ENCODE results near the gene ZNF407.

Gene ZNF407

DNA sequence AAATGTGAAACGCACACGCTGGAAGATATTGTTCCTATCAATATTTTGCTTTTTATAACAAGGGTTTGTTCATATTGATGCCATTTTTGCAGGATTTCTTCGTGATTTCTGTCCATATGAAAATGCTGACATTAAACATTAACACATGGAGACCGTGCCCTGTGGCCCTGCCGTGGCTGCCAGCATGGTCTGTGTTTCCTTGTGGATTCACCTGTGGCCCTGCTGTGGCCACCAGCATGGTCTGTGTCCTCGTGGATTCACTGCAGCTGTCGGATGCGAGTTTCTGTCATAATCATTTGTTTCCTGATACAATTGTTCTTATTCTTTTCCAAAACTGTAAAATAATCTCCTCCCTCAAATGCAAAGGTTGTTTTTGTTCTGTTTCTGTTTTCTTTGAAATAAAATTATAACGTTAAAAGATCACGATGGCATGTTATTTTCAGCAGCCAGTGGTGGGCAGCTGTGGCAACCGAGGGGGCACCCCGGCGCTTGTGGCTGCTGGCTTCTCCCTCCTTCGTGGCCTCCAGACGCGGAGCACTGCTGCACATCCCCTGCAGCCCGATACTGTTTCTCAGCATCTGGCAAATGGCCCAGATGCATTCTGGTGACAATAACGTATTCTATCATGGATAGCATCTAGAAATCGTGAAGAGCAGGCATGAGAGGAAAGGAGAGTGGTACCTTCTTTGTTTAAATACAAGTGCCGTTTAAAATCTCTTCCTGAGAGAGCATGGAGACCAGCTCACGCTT lies 467.8 kb downstream of the ZNF407 start:
- DNase-seq = no peak
- in situ Hi-C loops (cut with MboI; ENCODE audit: low pct_unique_long_range_greater_than_20kb, low sequenced_read_pairs) = no loop called here

GRCh38 chr18:75066021-75066880 lies 468.6 kb downstream of the ZNF407 start:
- no peak for DNase-seq
- in situ Hi-C loops (cut with MboI; ENCODE audit: low pct_unique_long_range_greater_than_20kb, low sequenced_read_pairs) = no loop called here

- peak; percentile 77 for DNase-seq
- in situ Hi-C loops (cut with MboI; ENCODE audit: low pct_unique_long_range_greater_than_20kb, low sequenced_read_pairs) = no loop called here
Measured at GRCh38 chr18:75066936-75067335, 469.3 kb downstream of the ZNF407 start.

DNA sequence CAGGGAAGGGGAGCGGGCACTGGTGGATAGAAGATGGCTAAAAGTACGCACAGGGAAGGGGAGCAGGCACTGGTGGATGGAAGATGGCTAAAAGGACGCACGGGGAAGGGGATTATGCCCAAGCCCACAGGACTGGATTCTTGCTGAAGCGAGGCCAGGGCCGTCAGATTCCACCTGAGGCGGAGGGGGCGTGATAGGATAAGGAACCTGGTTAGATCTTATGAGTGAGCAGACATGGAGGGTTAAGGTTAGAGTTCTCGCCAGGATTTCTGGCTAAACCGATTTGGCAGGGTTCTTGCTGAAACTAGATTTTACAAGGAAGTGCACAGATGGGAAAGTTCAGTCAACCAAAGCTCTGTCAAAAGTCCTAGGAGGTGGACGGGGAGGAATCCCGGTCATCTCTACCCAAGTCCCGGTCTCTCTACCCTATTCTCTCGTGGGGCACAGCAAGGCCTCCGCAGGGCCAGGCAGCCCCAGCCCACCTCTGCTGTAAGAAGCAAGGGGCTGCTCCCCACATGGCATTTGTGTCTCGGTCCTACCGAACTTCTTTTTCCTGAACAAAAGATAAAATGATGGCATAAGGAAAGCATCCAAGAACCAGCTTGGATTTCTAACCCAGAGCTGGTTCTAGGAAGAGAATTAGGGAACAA lies 470.5 kb downstream of the ZNF407 start:
- in situ Hi-C loops (cut with MboI; ENCODE audit: low pct_unique_long_range_greater_than_20kb, low sequenced_read_pairs) = no loop called here
- DNase-seq = no peak

DNA sequence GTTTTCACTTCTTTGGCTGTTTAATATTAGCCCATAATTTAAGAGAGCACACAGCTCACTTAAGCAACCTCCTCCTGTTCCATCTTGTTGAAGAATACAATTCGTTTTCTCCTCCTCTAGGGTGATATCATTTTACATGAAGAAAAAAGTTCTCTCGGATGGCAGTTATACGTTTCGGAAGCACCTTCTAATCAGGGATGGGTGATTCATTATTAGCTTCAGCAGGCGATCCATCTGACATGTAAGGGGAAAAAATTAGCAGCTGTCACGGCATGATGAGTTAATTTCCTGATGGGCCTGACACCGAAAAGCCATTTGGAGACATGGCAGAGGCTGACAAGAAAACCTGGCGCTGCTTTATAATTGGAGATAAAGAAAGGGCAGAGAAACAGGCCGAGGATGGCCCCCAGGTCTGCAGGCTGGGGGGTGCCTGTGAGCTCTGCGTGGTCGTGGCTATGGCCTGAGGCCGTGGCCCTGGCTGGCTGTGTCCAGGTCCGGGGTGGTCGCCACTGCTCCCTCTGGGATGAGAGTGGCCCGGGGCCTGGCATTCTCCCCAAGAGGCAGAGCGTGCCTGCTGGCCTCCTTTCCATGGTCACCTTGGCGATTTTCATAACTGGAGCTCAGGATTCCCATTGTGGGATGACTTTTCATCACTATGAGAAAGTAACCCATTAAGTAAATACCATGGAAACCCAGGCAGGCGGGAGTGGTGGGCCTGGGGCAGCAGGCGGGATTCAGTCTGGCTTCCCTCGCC lies 471.2 kb downstream of the ZNF407 start:
- no peak for DNase-seq
- in situ Hi-C loops (cut with MboI; ENCODE audit: low pct_unique_long_range_greater_than_20kb, low sequenced_read_pairs) = no loop called here

DNA sequence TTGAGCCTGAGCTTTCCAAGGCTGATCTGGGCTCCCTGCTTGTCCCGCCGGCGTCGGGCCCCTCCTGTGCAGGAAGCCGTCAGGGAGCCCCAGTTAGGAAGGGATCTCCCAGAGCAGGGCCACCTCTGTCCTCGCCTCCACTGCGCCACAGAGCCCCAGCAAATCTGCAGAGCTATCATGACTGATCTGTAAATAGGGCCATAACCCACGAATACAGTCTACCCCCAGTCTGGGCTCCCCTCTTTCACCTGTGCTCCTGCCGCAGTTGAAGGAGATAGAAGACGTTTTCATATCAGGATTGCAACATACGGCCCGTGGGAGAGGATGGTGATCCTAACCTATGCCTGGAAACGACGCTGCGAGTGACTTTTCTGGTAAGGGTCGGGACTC lies 472.6 kb downstream of the ZNF407 start:
- DNase-seq = no peak
- in situ Hi-C loops (cut with MboI; ENCODE audit: low pct_unique_long_range_greater_than_20kb, low sequenced_read_pairs) = no loop called here

GRCh38 chr18:75070625-75071483 lies 473.2 kb downstream of the ZNF407 start:
- peak; percentile 84 for DNase-seq

GRCh38 chr18:75071484-75071785 lies 473.8 kb downstream of the ZNF407 start:
- DNase-seq = no peak
- in situ Hi-C loops (cut with MboI; ENCODE audit: low pct_unique_long_range_greater_than_20kb, low sequenced_read_pairs) = no loop called here

More at GRCh38 chr18:75070625-75071483, 473.2 kb downstream of the ZNF407 start:
- in situ Hi-C loops (cut with MboI; ENCODE audit: low pct_unique_long_range_greater_than_20kb, low sequenced_read_pairs) = no loop called here

DNA sequence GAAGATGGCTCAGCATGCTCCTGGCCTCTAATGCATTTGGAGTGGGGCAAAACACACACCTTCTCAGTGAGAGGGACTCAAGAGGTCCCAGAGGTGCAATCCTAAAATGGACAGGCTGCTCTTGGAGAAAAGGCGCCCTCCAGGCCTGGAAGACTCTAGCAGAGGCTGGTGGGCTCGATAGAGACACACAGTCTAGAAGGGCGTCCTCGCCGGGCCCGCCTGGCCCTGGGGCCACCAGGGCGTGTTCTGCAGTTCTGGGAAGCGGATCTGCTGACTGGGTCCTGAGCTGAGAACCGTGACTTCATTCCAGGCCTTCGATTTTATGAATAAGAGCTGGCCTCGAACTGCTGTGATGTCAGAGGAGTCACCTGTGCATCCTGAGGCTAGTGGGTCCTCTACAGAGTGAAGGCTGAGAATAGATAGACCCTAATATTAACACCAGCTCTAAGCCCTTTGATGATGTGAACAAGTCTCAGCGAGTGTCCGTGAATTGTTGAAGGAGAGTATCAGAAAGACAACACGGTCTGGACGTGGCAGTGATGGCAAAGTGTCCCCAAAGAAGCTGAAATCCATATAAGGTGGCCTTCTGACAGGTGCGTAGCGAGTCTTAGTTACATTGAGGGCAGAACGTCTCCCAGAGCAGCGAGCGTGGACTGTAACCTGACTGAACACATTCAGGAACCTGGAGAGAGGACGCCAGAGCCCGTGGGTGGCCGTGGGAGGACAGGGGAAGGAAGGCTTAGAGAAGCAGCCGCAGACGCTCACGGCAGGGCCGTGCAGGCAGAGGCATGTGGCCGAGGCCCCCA lies 474.4 kb downstream of the ZNF407 start:
- DNase-seq = no peak
- in situ Hi-C loops (cut with MboI; ENCODE audit: low pct_unique_long_range_greater_than_20kb, low sequenced_read_pairs) = no loop called here

- in situ Hi-C loops (cut with MboI; ENCODE audit: low pct_unique_long_range_greater_than_20kb, low sequenced_read_pairs) = no loop called here
- no peak for DNase-seq
Measured at GRCh38 chr18:75072672-75073371, 475.2 kb downstream of the ZNF407 start.

DNA sequence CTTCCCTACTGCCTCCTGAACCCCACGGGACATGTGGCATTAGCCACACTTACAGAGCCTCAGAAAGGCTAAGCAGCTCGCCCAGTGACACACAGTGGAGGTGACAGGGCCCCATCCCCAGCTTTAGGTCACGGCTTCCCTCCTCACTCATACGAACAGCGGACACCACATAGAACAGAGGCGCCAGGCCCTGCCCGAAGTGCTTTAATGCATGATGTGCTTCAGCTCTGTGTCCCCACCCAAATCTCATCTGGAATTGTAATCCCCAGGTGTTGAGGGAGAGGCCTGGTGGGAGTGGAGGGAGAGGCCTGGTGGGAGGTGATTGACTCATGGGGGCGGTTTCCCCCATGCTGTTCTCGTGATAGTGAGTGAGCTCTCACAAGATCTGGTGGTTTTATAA lies 476.0 kb downstream of the ZNF407 start:
- DNase-seq = no peak
- in situ Hi-C loops (cut with MboI; ENCODE audit: low pct_unique_long_range_greater_than_20kb, low sequenced_read_pairs) = no loop called here

DNA sequence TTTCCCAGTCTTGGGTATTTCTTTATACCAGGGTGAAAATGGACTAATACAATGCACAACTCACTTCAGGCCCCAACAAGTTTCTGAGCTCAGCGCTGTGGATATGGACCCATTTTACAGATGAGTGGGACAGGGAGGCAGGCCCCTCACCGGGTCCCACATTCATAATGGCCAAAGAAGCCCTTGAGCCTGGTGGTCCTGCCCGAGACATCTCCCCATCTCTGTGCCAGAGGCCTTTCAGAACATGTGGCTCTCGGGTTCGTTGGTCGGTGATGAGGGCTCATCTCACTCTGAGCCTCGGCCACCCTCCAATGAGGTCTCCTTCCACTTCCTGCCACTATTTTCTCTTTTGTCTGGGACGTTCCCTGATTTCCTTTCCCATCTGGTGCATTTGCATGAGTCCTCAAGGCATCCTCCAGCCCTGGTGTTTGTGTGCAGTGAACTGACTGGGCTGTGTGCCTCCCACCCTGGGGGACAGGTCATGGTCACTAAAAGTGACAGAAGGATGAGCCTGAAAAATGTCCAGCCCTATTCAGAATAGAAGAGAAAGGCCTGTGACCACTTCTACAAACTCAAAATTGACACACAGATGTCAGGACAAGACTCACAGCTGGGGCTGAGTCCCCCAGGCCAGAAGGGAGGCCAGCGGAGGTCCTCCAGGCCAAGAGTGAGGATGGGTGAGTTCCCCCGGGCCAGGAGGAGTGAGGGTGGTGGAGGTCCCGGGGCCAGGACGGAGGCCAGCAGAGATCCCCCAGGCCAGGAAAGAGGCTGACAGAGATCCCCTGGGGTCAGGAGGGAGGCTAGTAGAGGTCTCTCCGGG lies 476.7 kb downstream of the ZNF407 start:
- DNase-seq = no peak
- in situ Hi-C loops (cut with MboI; ENCODE audit: low pct_unique_long_range_greater_than_20kb, low sequenced_read_pairs) = no loop called here

GRCh38 chr18:75075016-75075305 lies 477.3 kb downstream of the ZNF407 start:
- no peak for DNase-seq
- in situ Hi-C loops (cut with MboI; ENCODE audit: low pct_unique_long_range_greater_than_20kb, low sequenced_read_pairs) = no loop called here

- no peak for DNase-seq
- in situ Hi-C loops (cut with MboI; ENCODE audit: low pct_unique_long_range_greater_than_20kb, low sequenced_read_pairs) = no loop called here
Measured at GRCh38 chr18:75075429-75075841, 477.8 kb downstream of the ZNF407 start.

GRCh38 chr18:75076286-75076685 lies 478.6 kb downstream of the ZNF407 start:
- in situ Hi-C loops (cut with MboI; ENCODE audit: low pct_unique_long_range_greater_than_20kb, low sequenced_read_pairs) = no loop called here
- no peak for DNase-seq

DNA sequence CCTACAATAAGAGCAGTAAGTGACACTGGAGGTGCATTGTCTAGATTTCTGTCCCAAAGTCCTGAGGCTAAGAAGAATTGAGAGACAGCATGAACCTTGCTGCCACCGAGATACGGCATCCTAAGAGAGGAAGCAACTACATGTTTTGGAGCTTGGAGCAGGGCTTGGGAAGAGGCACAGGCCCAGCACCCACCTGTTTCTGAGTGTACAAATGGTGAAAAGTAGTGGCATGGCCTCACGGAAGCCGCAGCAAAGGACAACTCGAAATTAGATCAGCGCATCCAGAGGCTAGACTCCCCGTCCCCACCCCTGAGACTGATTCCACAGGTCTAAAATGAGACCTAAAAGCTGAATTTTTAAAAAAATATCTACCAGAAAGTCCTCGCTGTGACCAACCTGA lies 483.8 kb downstream of the ZNF407 start:
- in situ Hi-C loops (cut with MboI; ENCODE audit: low pct_unique_long_range_greater_than_20kb, low sequenced_read_pairs) = no loop called here

DNA sequence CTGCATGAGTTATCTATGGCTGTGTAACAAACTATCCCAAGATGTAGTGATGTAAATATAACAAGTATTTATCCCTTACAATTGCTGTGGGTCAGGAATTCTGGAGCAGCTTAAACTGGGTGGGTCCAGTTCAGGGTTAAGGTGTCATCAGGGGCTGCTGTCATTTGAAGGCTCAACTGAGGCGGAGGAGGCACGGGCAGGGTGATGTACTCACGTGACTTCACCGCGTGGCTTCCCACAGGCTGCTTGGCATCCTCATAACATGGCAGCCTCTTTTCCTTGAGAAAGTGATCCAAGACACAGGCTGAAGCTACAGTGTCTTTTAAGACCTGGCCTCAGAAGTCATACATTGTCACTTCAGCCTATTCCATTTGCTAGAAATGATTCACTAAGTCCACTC lies 485.5 kb downstream of the ZNF407 start:
- in situ Hi-C loops (cut with MboI; ENCODE audit: low pct_unique_long_range_greater_than_20kb, low sequenced_read_pairs) = no loop called here

More for the DNA sequence above, 483.8 kb downstream of the ZNF407 start:
- DNase-seq = no peak

More for the DNA sequence above, 485.5 kb downstream of the ZNF407 start:
- no peak for DNase-seq
